ENCODE measurements around the gene USHBP1.

The USHBP1 gene, protein sequence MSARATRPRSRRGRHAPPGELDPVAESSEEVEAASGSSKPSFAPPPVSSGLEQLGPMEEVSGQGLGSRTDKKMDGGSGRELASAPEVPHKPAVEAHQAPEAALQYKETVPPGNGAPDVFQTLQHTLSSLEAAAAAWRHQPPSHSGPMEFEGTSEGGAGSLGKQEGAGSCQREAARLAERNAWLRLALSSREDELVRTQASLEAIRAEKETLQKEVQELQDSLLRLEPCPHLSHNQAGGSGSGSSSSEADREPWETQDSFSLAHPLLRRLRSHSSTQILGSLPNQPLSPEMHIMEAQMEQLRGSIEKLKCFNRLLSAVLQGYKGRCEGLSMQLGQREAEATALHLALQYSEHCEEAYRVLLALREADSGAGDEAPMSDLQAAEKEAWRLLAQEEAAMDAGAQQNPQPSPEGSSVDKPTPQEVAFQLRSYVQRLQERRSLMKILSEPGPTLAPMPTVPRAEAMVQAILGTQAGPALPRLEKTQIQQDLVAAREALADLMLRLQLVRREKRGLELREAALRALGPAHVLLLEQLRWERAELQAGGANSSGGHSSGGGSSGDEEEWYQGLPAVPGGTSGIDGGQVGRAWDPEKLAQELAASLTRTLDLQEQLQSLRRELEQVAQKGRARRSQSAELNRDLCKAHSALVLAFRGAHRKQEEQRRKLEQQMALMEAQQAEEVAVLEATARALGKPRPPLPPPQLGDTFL

DNA sequence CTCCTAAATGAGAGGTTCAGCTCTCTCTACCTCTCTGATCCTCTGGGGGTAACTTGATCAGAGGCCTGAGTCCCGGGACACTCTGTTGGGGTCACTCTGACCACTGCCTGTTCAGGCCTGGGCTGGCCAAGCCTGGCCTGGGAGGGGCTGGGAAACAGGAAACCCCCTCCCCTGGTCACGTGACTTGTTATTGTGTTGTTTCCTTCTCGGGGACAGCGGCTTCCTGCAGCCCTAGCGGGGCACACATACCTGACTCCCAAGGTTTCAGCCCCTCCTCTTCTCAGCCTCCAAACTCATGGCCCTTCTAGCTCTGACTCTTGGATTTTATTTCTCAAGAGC is at the start of gene USHBP1:
Gene USHBP1 (minus strand): TSS at position 105 of the 339 bp plus-strand sequence. CDS start 446 bp downstream, outside the sequence.
- no peak for DNase-seq

DNA sequence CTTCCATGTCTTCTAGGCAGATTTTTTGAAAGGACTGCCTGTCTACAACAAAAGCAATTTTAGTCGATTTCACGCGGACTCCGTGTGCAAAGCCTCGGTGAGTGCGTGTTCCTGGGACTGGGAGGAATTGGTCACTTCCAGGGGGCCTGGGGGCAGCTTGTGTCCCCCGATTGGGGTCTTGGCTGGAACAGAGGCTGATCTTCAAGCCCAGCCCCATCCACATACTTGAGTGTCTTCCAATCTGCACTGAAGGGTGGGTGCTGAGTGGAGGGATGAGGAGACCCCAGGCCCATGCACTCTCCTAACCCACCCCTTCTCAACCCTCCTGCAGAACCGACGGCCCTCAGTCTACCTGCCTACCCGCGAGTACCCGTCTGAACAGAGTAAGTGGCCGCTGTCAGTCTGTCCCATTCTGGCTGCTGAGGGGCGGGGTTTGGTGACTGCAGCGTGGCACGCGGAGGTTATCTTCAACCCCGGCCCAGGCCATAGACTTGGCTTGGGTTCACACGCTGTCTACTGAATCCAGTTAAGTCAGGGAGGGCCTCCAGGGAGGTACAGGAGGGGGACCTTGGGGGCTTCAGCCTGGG is 49.6 kb upstream of the USHBP1 start:
- DNase-seq, result no peak

DNA sequence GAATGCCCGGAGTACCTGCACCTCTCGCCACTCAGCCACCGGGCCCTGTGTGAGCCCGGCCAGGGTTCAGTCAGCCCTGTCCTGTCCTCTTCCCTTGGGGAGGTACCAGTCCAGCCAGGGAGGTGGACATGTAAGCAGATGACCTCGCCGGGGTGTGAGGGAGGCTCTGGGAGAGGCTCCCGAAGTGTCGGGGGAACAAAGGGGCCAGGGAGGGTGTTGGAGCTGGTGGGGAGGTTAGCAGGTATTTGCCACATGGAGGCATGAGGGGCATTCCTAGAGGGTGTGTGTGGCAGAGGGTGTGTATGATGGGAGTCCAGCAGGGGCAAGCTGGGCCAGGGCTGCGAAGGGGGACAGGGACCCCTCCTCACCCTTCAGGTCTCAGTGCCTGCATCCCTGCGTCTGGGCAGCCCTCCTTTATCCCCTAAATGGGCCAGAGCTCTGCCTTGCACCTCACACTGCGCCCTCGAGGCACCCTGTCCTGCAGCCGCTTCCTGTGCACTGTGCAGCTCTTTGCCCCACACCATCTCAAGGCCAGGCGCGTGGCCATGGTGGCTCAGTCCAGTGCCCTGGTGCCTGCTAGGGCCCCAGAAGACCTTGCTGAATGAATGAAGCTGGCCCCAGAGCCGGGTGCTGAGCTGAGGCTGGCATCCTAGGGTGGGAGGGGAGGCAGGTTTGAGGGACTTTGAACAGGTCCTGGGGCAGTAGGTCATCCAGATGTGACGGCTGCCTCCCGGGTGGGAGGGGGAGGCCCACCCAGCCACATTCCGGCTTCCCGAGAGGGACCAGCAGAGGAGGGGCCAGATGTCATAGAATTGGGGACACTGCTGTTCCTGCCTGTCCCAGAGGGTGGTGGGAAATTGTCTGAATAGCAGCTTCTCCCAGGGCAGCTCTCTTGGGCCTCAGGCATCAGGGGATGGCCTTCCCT is 47.9 kb upstream of the USHBP1 start:
- no peak for DNase-seq

DNA sequence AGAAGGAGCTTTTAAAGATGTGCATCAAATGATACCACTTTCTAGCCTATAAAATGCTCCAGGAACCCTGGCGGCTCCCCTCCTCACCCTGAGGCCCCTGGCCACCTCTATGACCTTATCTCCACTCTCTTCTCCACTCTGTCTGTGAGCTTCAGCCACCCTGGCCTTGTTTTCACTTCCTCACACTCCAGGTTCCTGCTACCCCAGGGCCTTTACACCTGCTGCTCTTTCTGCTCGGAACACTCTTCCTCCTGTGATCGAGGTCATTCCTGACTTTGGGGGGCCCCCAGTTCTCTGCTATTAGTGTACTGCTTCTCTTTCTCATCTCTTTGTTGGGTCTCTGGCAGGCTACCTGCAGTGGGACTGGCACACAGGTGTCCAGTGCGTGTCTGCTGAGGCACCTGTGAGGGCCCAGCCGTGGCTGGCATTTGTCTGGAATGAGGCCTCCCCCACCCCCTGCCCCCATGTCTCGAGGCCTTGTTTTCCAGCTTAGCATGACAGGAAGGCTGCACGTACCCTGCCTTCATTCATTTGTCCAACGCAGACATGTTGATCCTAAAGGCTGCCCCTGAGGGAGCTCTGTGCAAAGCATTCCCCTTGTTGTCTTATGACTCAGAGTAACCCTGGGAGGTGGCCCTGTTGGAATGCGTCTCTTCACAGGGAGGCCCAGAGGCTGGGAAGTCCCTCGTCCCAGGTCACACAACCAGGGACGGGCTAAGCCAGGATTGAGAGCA is 47.1 kb upstream of the USHBP1 start:
- DNase-seq, result no peak

DNA sequence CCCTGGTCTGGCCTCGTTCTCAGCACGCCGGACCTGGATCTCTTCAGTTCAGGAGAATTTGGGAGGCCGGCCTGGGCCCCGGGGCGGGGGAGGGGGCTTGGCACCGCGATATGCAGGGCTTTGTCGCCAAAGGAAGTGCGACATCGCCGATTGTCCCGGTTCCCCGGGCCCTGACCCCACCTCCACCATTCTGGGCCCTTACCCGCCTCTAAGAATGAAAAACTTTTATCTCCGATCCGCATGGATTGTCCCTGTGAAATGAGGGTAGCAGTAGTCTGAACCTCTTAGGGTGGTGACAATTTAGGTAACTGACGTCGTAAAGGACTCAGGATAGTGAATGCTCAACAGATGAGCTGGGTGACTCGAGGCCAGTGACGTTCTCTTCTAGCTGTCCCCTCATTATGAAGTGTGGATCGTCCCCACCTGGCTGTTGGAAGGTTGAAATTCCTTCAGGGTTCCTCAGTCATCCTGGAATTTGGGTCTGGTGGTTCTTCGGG is 45.5 kb upstream of the USHBP1 start:
- peak; percentile 33 to 39 for DNase-seq

DNA sequence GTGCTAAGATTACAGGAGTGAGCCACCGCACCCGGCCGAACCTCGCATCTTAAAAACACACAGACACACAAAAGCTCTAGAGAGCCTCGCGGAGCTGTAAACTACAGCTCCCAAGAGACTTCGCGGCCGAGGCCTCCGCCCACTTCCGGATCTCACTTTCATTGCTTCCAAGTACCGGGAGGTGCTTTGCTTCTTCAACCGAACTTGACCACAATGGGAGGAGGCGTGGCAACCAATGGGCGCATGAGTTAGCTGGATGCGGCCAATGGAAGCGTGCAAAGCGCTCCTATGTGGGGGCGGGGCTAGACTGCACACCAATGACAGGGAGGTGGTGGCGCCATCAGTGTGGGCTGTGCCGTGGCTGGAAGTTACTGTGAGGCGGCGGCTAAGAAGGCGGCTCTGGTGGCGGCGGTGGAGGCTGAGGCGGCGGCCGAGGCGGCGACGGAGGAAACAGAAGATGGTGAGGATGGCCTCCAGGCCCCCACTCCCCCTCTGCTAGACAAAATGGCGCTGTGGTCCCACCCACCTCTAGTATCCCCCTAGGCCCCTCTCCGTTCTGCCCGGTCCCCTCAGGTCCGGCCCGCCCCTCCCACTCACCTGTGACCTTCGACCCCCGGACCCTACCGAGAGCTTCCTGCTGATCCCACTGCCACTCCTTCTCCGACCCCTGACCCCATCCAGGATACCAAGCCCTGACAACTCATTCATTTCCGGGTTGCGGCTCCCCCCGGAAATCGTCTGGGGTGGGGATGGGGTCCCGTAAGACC is 44.8 kb upstream of the USHBP1 start, which contains the start of gene DDA1:
Gene DDA1 (plus strand): TSS at position 366 of the 767 bp plus-strand sequence. CDS start 92 bp downstream, at position 458.
- DNase-seq, result peak; percentile 98 to 99

DNA sequence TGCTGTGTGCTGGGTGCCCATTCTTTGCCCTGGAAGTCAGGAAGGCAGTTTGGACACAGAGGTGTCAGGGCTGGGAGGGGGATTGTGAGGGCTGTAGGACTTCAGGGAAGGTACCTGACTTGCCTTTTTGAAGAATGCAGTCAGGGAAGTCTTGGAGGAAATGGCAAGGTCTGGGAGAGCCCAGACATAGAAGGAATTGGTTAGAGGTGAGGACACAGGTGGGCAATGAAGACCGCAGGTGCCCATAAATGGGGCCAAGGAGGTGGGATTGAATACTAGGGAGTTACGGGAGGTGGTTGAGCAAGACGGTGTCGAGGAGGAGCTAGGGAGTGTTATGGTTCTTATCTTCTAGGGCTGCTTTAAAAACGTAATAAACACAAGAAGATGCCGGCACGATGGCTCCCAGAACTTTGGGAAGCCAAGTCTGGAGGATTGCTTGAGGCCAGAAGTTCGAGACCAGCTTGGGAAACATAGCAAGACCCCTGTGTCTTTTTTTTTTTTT is 43.4 kb upstream of the USHBP1 start:
- DNase-seq, result no peak

DNA sequence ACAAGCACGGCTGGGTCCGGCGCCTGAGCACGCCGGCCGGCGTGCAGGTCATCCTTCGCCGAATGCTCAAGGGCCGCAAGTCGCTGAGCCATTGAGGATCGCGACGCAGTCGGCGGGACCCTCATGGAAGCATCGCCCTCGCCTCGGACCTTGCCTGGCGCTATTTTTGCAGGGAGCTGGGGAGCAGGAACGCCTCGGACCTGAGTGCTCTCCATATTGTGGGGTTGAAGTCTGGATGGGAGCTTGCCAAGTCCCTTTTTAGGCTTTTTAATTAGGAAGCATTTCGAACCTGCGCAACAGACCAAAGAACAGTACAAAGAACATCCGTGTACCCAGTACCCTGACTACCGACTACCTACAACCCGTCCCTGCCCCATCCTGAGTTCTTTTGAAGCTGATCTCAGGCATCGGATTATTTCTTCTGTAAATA is 41.8 kb upstream of the USHBP1 start:
- DNase-seq, result no peak

DNA sequence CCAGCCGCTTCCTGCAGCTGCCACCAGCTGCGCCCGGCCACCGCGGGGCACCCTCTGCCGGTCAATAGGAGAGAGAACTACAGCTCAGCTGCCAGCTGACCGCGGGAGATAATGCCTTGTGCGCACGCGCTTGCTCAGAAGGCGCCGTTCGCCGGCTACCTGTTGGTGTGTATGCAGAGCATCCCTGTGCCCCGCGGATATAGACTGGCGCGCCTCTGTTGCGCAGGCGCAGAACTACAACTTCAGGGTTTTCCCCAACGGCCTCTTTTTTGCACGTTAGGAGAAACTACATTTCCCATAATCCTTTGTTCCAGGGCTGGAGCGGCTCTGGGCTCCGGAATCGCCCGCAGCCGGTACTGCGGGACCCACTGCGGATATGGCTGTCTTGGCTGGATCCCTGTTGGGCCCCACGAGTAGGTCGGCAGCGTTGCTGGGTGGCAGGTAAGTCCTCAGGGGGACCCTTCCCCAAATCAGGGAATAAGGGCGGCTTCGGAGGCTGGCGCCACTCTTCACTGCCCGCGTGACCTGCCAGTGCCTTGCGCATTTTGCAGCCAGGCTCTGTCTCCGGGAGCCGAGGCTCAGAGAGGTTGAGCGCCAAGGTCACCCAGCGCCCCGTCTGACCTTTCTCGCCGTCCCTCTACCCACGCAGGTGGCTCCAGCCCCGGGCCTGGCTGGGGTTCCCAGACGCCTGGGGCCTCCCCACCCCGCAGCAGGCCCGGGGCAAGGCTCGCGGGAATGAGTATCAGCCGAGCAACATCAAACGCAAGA is 41.2 kb upstream of the USHBP1 start, which contains the start of gene MRPL34:
Gene MRPL34 (plus strand): TSS at position 356 of the 768 bp plus-strand sequence. CDS start 21 bp downstream, at position 377.
- peak; percentile 93 to 96 for DNase-seq

DNA sequence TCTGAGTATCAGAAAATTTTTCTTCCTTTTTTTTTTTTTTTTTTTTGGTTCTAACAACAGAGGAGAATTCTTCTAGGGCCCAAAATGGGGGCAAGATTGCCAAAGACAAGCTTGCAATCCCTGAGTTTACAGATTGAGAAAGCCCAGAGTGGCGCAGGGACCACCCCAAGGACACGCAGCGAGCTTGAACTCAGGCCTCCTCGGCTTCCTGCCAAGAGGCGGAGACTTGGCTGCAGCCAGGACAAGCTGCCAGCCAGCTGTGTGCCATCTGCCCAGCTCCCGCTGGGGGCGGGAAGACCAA is 40.6 kb upstream of the USHBP1 start:
- DNase-seq, result no peak

DNA sequence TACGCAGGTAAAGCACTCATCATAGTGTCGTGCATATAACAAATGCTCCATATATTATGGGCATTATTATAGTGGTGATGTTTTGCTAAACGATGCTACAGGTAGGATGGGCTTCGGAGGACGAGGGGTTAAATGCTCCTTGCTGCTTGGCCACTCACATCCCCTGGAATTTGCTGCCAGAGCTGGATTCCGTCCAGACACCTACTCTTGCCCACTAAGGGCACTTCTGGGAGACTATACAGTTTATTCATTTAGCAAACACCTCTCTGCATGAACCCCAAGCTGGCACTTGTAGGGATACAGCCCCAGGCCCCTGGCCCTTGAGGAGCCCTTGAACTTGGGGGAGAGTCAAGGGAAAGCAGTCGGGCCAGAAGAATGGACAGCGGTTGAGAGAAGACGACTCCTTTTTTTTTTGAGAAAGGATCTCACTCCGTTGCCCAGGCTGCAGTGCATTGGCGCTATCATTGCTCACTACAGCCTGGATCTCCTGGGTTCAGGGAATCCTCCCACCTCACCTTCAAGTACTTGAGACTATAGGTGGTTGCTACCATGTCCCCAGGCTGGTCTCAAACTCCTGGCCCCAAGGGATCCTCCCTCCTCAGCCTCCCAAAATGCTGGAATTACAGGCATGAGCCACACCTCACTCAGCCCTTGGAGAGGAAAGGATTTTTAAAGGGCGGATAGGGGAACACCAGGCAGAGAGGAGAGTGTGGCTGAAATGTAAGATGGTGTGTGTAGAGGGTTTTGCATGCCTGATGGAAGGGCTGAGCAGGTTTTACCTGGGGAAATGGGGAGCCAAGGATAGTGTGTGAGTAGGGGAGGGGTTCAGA is 40.1 kb upstream of the USHBP1 start:
- DNase-seq, result no peak

DNA sequence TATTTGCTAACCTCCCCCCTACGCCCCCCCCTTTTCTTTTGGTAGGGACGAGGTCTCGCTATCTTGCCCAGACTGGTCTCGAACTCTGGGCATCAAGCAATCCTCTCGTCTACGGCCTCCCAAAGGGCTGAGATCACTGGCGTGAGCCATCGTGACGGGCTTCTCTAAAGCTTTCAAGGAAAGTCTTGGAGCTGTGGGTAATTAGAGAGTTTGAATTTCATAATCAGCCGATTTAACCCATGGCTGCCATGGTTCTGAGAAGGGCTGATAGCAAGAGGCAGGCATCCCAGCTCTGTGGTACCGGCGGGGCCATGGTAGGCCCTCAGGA is 39.4 kb upstream of the USHBP1 start:
- DNase-seq, result no peak

DNA sequence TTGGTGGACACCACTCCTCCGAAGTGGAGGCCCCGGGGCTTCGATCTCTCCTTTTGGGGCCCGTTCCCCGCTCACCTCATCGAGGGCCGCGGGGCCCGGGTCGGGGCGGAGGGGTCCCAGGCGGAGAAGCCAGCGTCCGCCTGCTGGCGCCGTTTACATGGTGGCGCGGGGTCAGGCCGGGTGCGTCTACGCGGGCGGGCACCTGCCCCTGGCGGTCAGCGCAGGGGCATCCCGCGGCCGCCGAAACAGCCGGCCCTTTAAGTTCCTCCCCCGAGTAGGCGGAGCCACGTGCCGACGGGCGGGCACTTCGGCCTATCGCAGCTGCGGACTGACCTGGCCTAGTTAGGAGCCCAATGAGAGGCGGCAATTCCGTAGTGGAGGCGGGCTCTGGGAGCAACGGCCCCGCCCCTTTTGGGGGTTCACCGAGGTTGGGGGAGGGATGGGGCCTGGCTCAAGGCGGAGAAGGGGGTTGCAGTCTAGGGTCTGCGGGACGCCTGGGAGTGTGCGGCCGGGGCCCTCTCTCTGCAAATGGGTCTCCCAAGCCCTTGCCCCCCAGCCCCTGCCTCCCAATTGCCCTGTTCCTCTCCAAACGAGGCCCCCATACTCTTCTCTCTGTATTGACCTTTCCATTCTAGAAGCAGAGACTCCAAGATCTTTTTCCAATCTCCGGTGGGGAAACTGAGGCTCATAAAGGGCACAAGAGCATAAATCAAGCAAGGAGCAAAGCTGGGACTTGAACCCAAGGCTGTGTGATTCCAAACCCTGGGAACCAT is 38.8 kb upstream of the USHBP1 start, which contains the start of gene ABHD8:
Gene ABHD8 (minus strand): TSS at position 259 of the 773 bp plus-strand sequence. CDS start 1,809 bp downstream, outside the sequence.
- peak; percentile 94 to 96 for DNase-seq

DNA sequence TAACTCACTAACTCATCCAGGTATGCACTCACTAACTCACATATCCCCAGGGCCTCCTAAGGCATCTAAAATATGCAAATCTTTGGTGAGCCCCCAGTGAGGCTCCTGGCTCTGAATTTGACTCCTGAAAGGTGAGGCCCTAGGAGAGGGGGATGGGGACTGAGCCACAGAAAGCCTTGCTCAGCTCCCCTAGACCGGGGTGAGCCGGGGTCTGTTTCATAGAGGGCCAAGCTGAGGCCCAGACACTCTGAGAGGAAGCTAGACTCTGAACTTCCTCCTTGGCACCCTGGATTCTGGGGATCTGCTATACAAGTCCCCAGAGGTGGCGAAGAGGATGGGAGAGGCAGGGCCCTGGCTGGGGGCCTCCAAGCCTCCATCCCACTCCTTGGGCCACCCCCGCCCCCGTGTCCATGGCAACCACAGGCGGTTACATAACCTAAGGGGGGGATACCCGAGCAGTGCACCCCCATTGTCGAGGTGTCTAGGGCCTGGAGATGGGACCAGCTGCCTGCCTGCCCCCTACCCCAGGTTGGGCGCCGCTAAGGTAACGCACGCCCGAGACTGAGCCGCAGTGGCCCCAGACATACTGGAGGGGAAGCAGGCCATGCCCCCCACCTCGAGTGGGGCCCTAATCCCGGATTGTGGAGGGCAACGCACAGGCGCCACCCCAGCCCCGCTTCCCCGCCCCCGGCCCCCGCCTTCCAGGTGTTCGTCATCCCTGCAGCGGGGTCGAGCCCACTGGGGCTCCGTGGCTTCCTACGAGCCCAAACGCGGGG is 38.0 kb upstream of the USHBP1 start:
- DNase-seq, result peak in 1 of 2 donors; percentile 41

DNA sequence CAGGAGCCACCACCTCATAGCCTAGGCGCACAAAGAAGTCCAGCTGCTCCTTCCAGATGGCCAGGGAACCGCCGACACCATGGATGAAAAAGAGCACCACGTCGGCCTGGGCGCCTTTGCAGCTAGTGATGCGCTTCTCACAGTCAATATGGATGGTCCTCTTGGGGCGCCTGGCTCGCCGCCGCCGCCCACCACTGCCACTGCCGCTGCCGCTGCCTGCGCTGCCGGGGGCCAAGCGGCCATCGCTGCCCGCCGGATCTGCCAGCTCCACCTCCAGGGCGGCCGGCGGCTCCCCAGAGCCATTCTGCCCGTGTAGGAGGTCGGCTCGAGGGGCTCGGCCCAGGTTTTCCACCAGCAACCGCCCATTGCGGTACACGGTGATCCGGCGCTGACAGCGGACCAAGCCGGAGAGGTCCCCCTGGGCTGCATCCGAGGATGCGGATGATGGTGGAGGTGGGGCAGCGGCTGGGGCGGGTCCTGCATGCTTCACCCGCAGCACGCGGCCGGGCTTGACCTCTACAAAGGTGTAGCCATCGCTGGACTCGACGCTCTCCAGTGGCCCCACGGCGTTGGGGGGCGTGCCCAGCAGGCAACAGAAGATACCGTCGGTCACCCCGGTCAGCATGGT is 36.6 kb upstream of the USHBP1 start:
- no peak for DNase-seq

DNA sequence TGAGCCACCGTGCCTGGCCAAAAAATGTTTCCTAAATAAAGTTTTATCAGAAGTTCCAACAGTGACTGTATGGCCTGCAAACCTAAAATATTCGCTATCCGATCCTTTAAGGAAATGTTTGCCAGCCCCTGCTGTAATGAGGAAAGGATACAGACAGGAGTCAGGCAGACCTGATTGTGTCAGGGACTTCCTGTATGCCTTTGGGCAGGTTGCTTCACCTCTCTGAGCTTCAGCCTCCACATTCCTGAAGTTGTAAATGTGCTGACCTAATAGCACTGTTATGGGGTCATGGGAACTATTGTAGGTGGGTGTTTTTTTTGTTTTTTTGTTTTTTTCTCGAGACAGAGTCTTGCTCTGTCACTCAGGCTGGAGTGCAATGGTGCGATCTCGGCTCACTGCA is 32.4 kb upstream of the USHBP1 start:
- no peak for DNase-seq

DNA sequence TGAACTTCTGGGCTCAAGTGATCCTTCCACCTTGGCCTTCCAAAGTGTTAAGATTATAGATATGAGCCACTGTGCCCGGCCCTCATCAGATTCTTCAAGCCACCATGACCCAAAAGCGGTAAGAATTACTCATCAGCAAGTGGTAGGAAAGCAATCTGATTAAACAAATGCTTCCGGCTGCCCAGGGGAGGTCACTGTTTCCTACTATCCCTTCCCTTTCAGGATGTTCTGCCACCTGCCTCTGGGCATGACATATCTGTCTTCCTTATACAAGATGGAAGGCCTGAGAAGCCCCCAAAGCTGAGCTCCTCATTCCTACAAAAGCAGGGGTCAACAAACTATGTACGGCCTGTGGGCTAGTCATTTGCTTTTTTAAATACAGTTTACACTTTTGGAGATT is 31.7 kb upstream of the USHBP1 start:
- no peak for DNase-seq

Measured in stimulated activated CD4-positive, alpha-beta T cell treated with anti-CD3 and anti-CD28 coated beads, Interleukin-2, amount 100 ng/mL, for 24 hours (primary cell).